ENCODE results near the gene ARHGAP15. TPM values are rescaled to one million over a fixed set of nuclear protein-coding genes. Genes with fewer than 3 reads are reported as not detected.

The ARHGAP15 gene
- total and polyA plus RNA-seq, 3 experiments from 2014 or later = 41.3 to 328 (median 41.4) TPM

DNA sequence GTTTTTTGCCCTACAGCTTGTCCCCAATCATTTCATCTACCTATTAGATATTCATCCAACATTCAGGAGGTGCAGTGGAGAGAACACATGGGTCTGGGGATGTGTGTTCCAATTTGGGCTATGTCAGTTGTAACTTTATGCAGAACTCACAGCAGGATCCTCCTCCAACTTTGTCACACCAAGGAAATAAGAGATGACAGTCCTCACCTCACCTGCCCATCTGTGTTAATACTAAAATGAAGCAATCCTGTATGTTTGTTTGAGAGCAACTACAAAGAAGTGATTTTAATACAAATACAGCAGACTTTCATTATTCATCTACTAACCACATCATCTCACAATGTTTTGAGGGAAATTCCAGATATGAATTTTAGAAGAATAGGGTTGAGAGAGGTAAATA lies 126.7 kb downstream of the ARHGAP15 start:
- H3K27me3 Mint-ChIP-seq = no peaks in the 10 kb centered on the region
- peaks cover 76 to 94% (median 91%) of the 10 kb centered on the region in 3 donors for H3K4me1 Mint-ChIP-seq
- peak overlapping the region; percentile 22 for H3K27ac ChIP-seq (ENCODE audit: low read depth, low read length)
- peak overlapping the region; percentile 90 to 98 (median 96) for H3K27ac Mint-ChIP-seq
- POLR2A ChIA-PET = no interaction called here
- H3K4me1 ChIP-seq (ENCODE audit: insufficient read depth, low read length) = peaks cover 88% of the 10 kb centered on the region
- CTCF ChIA-PET = interaction anchor here (1.3 to 7.7 kb wide), 4 partner anchors 9 to 144 kb away, joined by 5 to 70 read pairs (median 30); no protein-coding TSS in a partner anchor
- peak overlapping the region; percentile 76 to 86 (median 84) for H3K4me3 Mint-ChIP-seq
- DNase-seq = peak in 1 of 5 donors; percentile 15
- no peaks in the 10 kb centered on the region for H3K36me3 ChIP-seq (ENCODE audit: insufficient read depth, low read length)
- H3K27me3 ChIP-seq (ENCODE audit: insufficient read depth, low read length, poor library complexity, severe bottlenecking) = no peaks in the 10 kb centered on the region
- peak overlapping the region; percentile 42 for H3K4me3 ChIP-seq (ENCODE audit: low read length)
- no peaks in the 10 kb centered on the region for H3K9me3 Mint-ChIP-seq
- peaks cover 7 to 18% (median 8%) of the 10 kb centered on the region in 3 donors for H3K36me3 Mint-ChIP-seq
- no peaks in the 10 kb centered on the region for H3K9me3 ChIP-seq (ENCODE audit: low read length)

DNA sequence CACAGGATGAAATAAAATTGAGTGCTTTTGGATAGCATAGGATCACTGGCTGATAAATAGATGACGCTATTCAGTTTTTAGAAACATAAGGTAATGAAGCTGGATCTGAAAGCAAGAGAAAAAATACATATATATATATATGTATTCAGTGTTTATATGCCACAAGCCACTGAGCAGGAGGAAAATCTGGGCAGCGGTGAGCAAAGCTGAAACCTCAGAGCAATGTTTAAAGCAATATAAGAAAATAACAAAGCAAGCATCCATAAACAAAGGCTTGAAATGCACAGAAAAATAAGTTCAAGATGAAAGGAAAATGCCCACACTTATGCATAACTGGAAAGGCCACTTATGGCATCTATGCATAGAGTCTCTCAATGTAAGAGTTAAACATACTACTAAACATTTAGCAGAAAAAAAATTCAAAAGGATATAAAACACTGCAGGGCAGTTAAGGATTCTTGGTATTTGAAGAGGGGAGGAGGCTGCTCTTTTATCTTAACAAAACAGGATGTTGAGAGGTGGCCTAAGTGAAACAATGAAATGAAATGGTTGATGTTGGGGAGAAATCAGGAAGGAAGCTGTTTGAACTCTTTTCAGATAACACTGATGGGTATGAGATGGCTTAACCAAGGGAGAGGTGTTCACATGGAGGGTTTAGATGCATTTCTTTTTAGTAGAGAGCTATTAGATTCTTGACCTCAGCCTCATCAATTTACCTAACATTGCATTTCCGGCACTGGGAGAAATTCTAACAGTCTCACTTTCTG lies 129.1 kb downstream of the ARHGAP15 start:
- H3K4me1 ChIP-seq (ENCODE audit: insufficient read depth, low read length) = peaks cover 94% of the 10 kb centered on the region
- H3K27me3 ChIP-seq (ENCODE audit: insufficient read depth, low read length, poor library complexity, severe bottlenecking) = no peaks in the 10 kb centered on the region
- peak in 2 of 5 donors; percentile 58 to 59 for DNase-seq
- peaks cover 80 to 94% (median 90%) of the 10 kb centered on the region in 3 donors for H3K4me1 Mint-ChIP-seq
- ChIA-PET POLR2A (interaction anchor here (0.8 to 2.7 kb wide), 7 partner anchors 11 to 1131 kb away, joined by 3 to 16 read pairs (median 3); no protein-coding TSS in a partner anchor), CTCF (interaction anchor here (0.9 to 7.7 kb wide), 32 partner anchors 11 to 224 kb away, joined by 3 to 70 read pairs (median 6); partner anchors contain the start of gene ARHGAP15)
- H3K9me3 Mint-ChIP-seq = no peaks in the 10 kb centered on the region
- no peaks in the 10 kb centered on the region for H3K9me3 ChIP-seq (ENCODE audit: low read length)
- peak overlapping the region; percentile 60 to 84 (median 81) for H3K4me3 Mint-ChIP-seq
- peaks cover 0 to 9% (median 6%) of the 10 kb centered on the region in 3 donors for H3K36me3 Mint-ChIP-seq
- H3K4me3 ChIP-seq (ENCODE audit: low read length) = peak overlapping the region; percentile 37
- no peaks in the 10 kb centered on the region for H3K27me3 Mint-ChIP-seq
- H3K36me3 ChIP-seq (ENCODE audit: insufficient read depth, low read length) = no peaks in the 10 kb centered on the region
- no peak overlapping the region for H3K27ac ChIP-seq (ENCODE audit: low read depth, low read length)
- H3K27ac Mint-ChIP-seq = peak overlapping the region; percentile 22 to 93 (median 90)

DNA sequence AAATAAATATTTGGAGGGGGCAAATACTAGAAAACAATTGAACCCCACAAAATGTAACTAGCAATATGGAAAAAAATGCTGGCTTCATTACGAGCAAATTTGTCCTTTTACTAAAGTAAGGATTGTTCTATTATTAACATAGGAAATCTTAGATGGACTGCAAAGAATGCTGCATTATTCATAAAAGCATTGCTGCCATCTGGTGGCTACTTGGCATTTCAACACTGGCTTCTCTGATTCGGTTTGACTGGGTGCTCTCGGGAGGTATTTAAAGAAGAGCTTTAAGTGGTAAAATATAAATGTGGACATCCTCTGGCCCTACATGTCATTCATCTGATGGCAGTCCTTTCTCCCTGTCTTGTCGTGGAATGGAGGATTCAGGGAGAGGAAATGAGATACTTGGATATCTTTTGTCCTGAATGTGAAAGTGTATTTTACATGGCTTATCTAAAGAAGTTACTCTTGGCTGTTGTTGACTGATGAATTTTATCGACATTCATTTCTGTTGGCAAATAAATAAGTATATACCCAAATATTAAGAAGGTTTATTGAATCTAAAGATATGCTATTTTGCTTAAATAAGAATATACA lies 130.2 kb downstream of the ARHGAP15 start:
- peak; percentile 50 to 80 (median 62) for DNase-seq
- H3K27ac Mint-ChIP-seq = peak overlapping the region; percentile 64 to 93 (median 85)
- Histone ChIP-seq H3K4me1 (ENCODE audit: insufficient read depth, low read length) (peaks cover 96% of the 10 kb centered on the region), H3K27ac (ENCODE audit: low read depth, low read length) (no peak overlapping the region), H3K36me3 (ENCODE audit: insufficient read depth, low read length) (no peaks in the 10 kb centered on the region), H3K4me3 (ENCODE audit: low read length) (peak overlapping the region; percentile 37), H3K27me3 (ENCODE audit: insufficient read depth, low read length, poor library complexity, severe bottlenecking) (no peaks in the 10 kb centered on the region), H3K9me3 (ENCODE audit: low read length) (no peaks in the 10 kb centered on the region)
- CTCF ChIA-PET = interaction anchor here (0.6 to 7.7 kb wide), 35 partner anchors 13 to 225 kb away, joined by 3 to 70 read pairs (median 6); partner anchors contain the start of gene ARHGAP15
- no peaks in the 10 kb centered on the region for H3K27me3 Mint-ChIP-seq
- peaks cover 0 to 17% (median 6%) of the 10 kb centered on the region in 3 donors for H3K36me3 Mint-ChIP-seq
- H3K4me3 Mint-ChIP-seq = peak overlapping the region; percentile 9 to 84 (median 81)
- H3K9me3 Mint-ChIP-seq = no peaks in the 10 kb centered on the region
- H3K4me1 Mint-ChIP-seq = peaks cover 79 to 97% (median 90%) of the 10 kb centered on the region in 3 donors
- POLR2A ChIA-PET = interaction anchor here (1.0 to 2.7 kb wide), 3 partner anchors 12 to 148 kb away, joined by 3 to 16 read pairs (median 3); no protein-coding TSS in a partner anchor

DNA sequence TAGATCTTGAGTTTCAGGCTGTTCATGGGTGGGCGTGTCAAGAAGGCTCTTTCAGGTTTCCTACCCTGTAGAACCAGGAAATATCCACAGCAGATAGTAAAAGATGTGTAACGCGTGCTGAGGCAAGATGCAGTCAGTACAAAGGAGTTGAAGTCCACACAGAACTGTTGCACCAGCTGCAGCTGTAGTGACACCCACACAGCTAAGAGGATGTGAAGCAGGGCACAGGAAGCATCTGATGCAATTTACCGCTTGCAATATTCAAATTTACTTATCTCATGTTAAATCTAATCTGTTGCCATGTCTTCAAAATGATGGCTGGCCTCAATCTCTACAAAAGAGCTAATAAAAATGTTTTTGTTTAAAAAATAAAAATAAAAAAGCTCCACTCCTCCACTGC lies 132.8 kb downstream of the ARHGAP15 start:
- H3K4me3 Mint-ChIP-seq = peak overlapping the region; percentile 29 to 80 (median 52)

DNA sequence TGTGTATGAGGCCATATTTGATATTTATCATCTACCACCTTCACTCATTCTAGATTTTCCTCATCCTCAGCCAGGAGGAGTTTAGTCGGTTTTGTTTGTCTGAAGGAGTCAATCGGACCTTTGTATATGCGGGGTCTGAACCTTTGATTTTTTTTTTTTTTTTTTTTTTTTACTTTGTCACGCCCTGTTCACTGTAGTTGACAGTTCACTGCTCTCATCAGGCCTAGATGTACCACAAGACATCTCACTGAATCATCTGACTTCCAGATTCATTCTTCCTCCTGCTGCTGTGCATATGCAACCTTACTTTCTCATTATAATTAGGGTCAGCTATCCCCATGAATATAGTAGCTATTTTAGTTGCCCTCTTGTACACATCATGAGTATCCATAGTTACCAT lies 133.2 kb downstream of the ARHGAP15 start:
- CTCF ChIA-PET = interaction anchor here (0.6 to 7.7 kb wide), 11 partner anchors 12 to 151 kb away, joined by 3 to 70 read pairs (median 4); partner anchors contain the start of gene ARHGAP15
- Histone ChIP-seq H3K4me1 (ENCODE audit: insufficient read depth, low read length) (peaks cover 75% of the 10 kb centered on the region), H3K27me3 (ENCODE audit: insufficient read depth, low read length, poor library complexity, severe bottlenecking) (no peaks in the 10 kb centered on the region), H3K9me3 (ENCODE audit: low read length) (no peaks in the 10 kb centered on the region), H3K4me3 (ENCODE audit: low read length) (no peak overlapping the region), H3K27ac (ENCODE audit: low read depth, low read length) (no peak overlapping the region), H3K36me3 (ENCODE audit: insufficient read depth, low read length) (no peaks in the 10 kb centered on the region)
- peaks cover 4 to 7% (median 7%) of the 10 kb centered on the region in 5 donors for H3K9me3 Mint-ChIP-seq
- peak overlapping the region; percentile 75 to 97 (median 92) for H3K27ac Mint-ChIP-seq
- no peak for DNase-seq
- H3K36me3 Mint-ChIP-seq = peaks cover 6 to 28% (median 7%) of the 10 kb centered on the region in 3 donors
- no peaks in the 10 kb centered on the region for H3K27me3 Mint-ChIP-seq
- POLR2A ChIA-PET = interaction anchor here (0.8 to 1.3 kb wide), 2 partner anchors 134 to 151 kb away, joined by 3 read pairs; no protein-coding TSS in a partner anchor
- H3K4me1 Mint-ChIP-seq = peaks cover 67 to 81% (median 78%) of the 10 kb centered on the region in 3 donors
- H3K4me3 Mint-ChIP-seq = peak overlapping the region; percentile 22 to 64 (median 48)

More for the DNA sequence above, 132.8 kb downstream of the ARHGAP15 start:
- Mint-ChIP-seq H3K27me3 (no peaks in the 10 kb centered on the region), H3K27ac (peak overlapping the region; percentile 75 to 97 (median 93)), H3K36me3 (peaks cover 3 to 24% (median 6%) of the 10 kb centered on the region in 3 donors), H3K4me1 (peaks cover 68 to 82% (median 81%) of the 10 kb centered on the region in 3 donors), H3K9me3 (peaks cover under 1 to 3% (median 3%) of the 10 kb centered on the region in 5 donors)
- DNase-seq = peak; percentile 31 to 75 (median 39)
- Histone ChIP-seq H3K27ac (ENCODE audit: low read depth, low read length) (no peak overlapping the region), H3K36me3 (ENCODE audit: insufficient read depth, low read length) (no peaks in the 10 kb centered on the region), H3K4me3 (ENCODE audit: low read length) (no peak overlapping the region), H3K27me3 (ENCODE audit: insufficient read depth, low read length, poor library complexity, severe bottlenecking) (no peaks in the 10 kb centered on the region), H3K4me1 (ENCODE audit: insufficient read depth, low read length) (peaks cover 79% of the 10 kb centered on the region), H3K9me3 (ENCODE audit: low read length) (no peaks in the 10 kb centered on the region)
- POLR2A ChIA-PET = interaction anchor here (0.8 to 1.3 kb wide), 2 partner anchors 134 to 151 kb away, joined by 3 read pairs; no protein-coding TSS in a partner anchor
- CTCF ChIA-PET = interaction anchor here (0.6 to 7.7 kb wide), 11 partner anchors 12 to 150 kb away, joined by 3 to 70 read pairs (median 4); partner anchors contain the start of gene ARHGAP15

DNA sequence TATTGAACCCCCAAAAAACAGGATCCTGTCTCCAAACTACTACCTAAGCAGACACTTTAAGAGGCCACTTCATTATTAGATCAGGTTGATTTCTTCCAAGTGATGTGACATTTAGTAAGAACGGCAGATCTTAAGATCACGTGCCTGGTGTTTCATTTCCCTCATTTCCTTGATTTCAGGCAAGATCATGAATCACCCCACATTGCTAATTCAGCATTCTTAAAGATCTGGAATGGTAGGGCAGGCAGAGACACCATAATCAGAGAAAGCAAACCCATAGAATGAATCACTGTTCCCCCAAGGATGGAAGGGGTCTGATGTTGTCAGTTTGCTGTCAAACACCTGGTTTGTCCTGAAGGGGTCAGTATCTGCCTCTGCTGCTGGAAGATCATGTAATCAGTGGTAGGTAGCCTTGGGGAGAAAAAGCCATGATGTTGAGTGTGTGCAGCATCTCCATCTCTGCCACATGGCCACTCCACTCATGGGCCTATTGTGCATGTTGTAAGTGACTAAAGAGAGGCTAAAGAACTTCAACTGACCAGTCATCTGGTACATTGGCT lies 133.9 kb downstream of the ARHGAP15 start:
- Mint-ChIP-seq H3K27ac (peak overlapping the region; percentile 75 to 97 (median 92)), H3K36me3 (peaks cover 6 to 28% (median 9%) of the 10 kb centered on the region in 3 donors), H3K4me3 (peak overlapping the region in 4 of 7 donors; percentile 9 to 40 (median 19)), H3K4me1 (peaks cover 60 to 78% (median 70%) of the 10 kb centered on the region in 3 donors), H3K9me3 (peaks cover 4 to 8% (median 7%) of the 10 kb centered on the region in 5 donors), H3K27me3 (no peaks in the 10 kb centered on the region)
- no peaks in the 10 kb centered on the region for H3K27me3 ChIP-seq (ENCODE audit: insufficient read depth, low read length, poor library complexity, severe bottlenecking)
- no peaks in the 10 kb centered on the region for H3K36me3 ChIP-seq (ENCODE audit: insufficient read depth, low read length)
- no peak for DNase-seq
- no peak overlapping the region for H3K4me3 ChIP-seq (ENCODE audit: low read length)
- ChIA-PET CTCF (interaction anchor here (0.6 to 7.7 kb wide), 3 partner anchors 28 to 152 kb away, joined by 3 to 70 read pairs (median 6); no protein-coding TSS in a partner anchor), POLR2A (no interaction called here)
- peaks cover 67% of the 10 kb centered on the region for H3K4me1 ChIP-seq (ENCODE audit: insufficient read depth, low read length)
- no peaks in the 10 kb centered on the region for H3K9me3 ChIP-seq (ENCODE audit: low read length)
- H3K27ac ChIP-seq (ENCODE audit: low read depth, low read length) = no peak overlapping the region

DNA sequence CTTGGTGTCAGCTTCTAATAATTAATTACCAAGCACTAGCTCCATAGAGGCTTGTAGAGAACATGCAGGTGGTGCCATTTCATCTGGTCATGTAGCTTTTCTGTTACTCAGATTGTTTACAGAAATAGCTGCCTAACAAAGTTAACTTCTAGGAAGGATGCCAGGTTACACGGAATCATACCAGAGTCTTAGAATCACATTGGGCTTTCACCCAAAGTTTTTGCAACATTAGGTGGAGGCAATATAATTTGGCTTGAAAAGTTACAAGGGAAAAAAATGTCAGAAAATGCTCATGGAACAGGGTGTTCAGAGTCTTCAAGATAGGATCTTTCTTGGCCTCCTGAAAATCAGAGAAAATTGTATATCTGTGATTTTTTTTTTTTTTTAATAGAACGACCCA lies 135.6 kb downstream of the ARHGAP15 start:
- Histone ChIP-seq H3K27ac (ENCODE audit: low read depth, low read length) (no peak overlapping the region), H3K9me3 (ENCODE audit: low read length) (no peaks in the 10 kb centered on the region), H3K27me3 (ENCODE audit: insufficient read depth, low read length, poor library complexity, severe bottlenecking) (no peaks in the 10 kb centered on the region), H3K4me1 (ENCODE audit: insufficient read depth, low read length) (peaks cover 50% of the 10 kb centered on the region), H3K36me3 (ENCODE audit: insufficient read depth, low read length) (no peaks in the 10 kb centered on the region), H3K4me3 (ENCODE audit: low read length) (no peak overlapping the region)
- POLR2A ChIA-PET = no interaction called here
- H3K4me1 Mint-ChIP-seq = peaks cover 51 to 70% (median 54%) of the 10 kb centered on the region in 3 donors
- peak overlapping the region in 4 of 8 donors; percentile 17 to 80 (median 35) for H3K27ac Mint-ChIP-seq
- no peak overlapping the region for H3K4me3 Mint-ChIP-seq
- peaks cover 5 to 31% (median 12%) of the 10 kb centered on the region in 3 donors for H3K36me3 Mint-ChIP-seq
- no peak for DNase-seq
- no peaks in the 10 kb centered on the region for H3K27me3 Mint-ChIP-seq
- peaks cover 4 to 8% (median 7%) of the 10 kb centered on the region in 5 donors for H3K9me3 Mint-ChIP-seq
- CTCF ChIA-PET = interaction anchor here (1.2 to 2.5 kb wide), 6 partner anchors 19 to 165 kb away, joined by 3 to 12 read pairs (median 4); no protein-coding TSS in a partner anchor

Data from CD8-positive, alpha-beta memory T cell (primary cell).